H9 (cell line): Measurements from ENCODE around the gene ST14. TPM values are rescaled to one million over a fixed set of nuclear protein-coding genes. Genes with fewer than 3 reads are reported as not detected.

Source experiments
- DNase-seq: peaks from one replicate; pipeline ENCODE4 v3.0.0-alpha.2; 2017
- H2AFZ ChIP-seq: one replicate; pipeline ENCODE4 v1.6.1; 2013; ENCODE audit warnings: mild to moderate bottlenecking, low read length, control low read depth, moderate library complexity
- H2AK5ac ChIP-seq: 2 replicates; pipeline ENCODE4 v1.6.1; 2013; ENCODE audit warnings: low read length, control low read depth, mixed read lengths; ENCODE audit not compliant: insufficient read length
- H2BK120ac ChIP-seq: one replicate; pipeline ENCODE4 v1.6.1; 2013; ENCODE audit warnings: low read depth, mild to moderate bottlenecking, low read length, control low read depth, inconsistent platforms; ENCODE audit not compliant: poor library complexity, severe bottlenecking
- H2BK12ac ChIP-seq: 2 replicates; pipeline ENCODE4 v1.6.1; 2013; ENCODE audit warnings: low read length, control low read depth, mixed read lengths, low read depth; ENCODE audit not compliant: insufficient read length
- H2BK15ac ChIP-seq: 2 replicates; pipeline ENCODE4 v1.6.1; 2013; ENCODE audit warnings: low read depth, low read length, control low read depth
- H2BK20ac ChIP-seq: one replicate; pipeline ENCODE4 v1.6.1; 2013; ENCODE audit warnings: low read depth, mild to moderate bottlenecking, low read length, control low read depth, inconsistent platforms; ENCODE audit not compliant: poor library complexity, severe bottlenecking
- H2BK5ac ChIP-seq: 2 replicates; pipeline ENCODE4 v1.6.1; 2013; ENCODE audit warnings: low read length, control low read depth, mixed read lengths; ENCODE audit not compliant: insufficient read length
- H3K14ac ChIP-seq: 2 replicates; pipeline ENCODE4 v1.6.1; 2013; ENCODE audit warnings: low read length, control low read depth; ENCODE audit not compliant: insufficient read depth
- H3K18ac ChIP-seq: 2 replicates; pipeline ENCODE4 v1.6.1; 2013; ENCODE audit warnings: low read depth, mild to moderate bottlenecking, mixed read lengths, low read length, control low read depth; ENCODE audit not compliant: insufficient read length
- H3K23ac ChIP-seq: 2 replicates; pipeline ENCODE4 v1.6.1; 2013; ENCODE audit warnings: low read length, control low read depth, mixed read lengths, low read depth; ENCODE audit not compliant: insufficient read length
- H3K23me2 ChIP-seq: 2 replicates; pipeline ENCODE4 v1.6.1; 2013; ENCODE audit warnings: low read depth, mild to moderate bottlenecking, mixed read lengths, low read length, control low read depth; ENCODE audit not compliant: insufficient read length, poor library complexity, severe bottlenecking
- H3K27ac ChIP-seq: 2 replicates; pipeline ENCODE4 v1.5.1; 2013; ENCODE audit warnings: low read length, control low read depth, mixed read lengths, low read depth; ENCODE audit not compliant: insufficient read length
- H3K27me3 ChIP-seq: 2 replicates; pipeline ENCODE4 v1.6.1; 2013; ENCODE audit warnings: low read length, control low read depth, inconsistent platforms; ENCODE audit not compliant: insufficient read depth
- H3K4ac ChIP-seq: 2 replicates; pipeline ENCODE4 v1.6.1; 2013; ENCODE audit warnings: low read depth, mild to moderate bottlenecking, control low read depth, inconsistent platforms, low read length, moderate library complexity
- H3K4me1 ChIP-seq: 2 replicates; pipeline ENCODE4 v1.6.1; 2013; ENCODE audit warnings: low read length, control low read depth, inconsistent platforms; ENCODE audit not compliant: insufficient read depth
- H3K4me2 ChIP-seq: 2 replicates; pipeline ENCODE4 v1.6.1; 2013; ENCODE audit warnings: low read length, control low read depth, mixed read lengths; ENCODE audit not compliant: insufficient read length, insufficient read depth
- H3K56ac ChIP-seq: 2 replicates; pipeline ENCODE4 v1.6.1; 2013; ENCODE audit warnings: low read depth, mild to moderate bottlenecking, mixed read lengths, low read length, control low read depth; ENCODE audit not compliant: insufficient read length
- H3K79me1 ChIP-seq: 2 replicates; pipeline ENCODE4 v1.6.1; 2013; ENCODE audit warnings: low read depth, mild to moderate bottlenecking, moderate library complexity, low read length, control low read depth, inconsistent platforms; ENCODE audit not compliant: insufficient read depth, poor library complexity, severe bottlenecking
- H3K79me2 ChIP-seq: 2 replicates; pipeline ENCODE4 v1.6.1; 2013; ENCODE audit warnings: low read length, control low read depth, inconsistent platforms; ENCODE audit not compliant: insufficient read depth
- H3K9ac ChIP-seq: 2 replicates; pipeline ENCODE4 v1.6.1; 2013; ENCODE audit warnings: low read length, control low read depth, mixed read lengths; ENCODE audit not compliant: insufficient read length; ENCODE audit errors: extremely low read depth
- H3K9me3 ChIP-seq: one replicate; pipeline ENCODE4 v1.6.1; 2013; ENCODE audit warnings: low read depth, low read length, inconsistent platforms; ENCODE audit not compliant: control insufficient read depth
- H3T11ph ChIP-seq: one replicate; pipeline ENCODE4 v1.6.1; 2013; ENCODE audit warnings: mild to moderate bottlenecking, low read length, control low read depth, inconsistent platforms
- H4K20me1 ChIP-seq: one replicate; pipeline ENCODE4 v1.6.1; 2013; ENCODE audit not compliant: control insufficient read depth, insufficient read length, insufficient read depth
- H4K5ac ChIP-seq: 2 replicates; pipeline ENCODE4 v1.6.1; 2013; ENCODE audit warnings: low read depth, mild to moderate bottlenecking, mixed read lengths, low read length, control low read depth; ENCODE audit not compliant: insufficient read length
- H4K8ac ChIP-seq: replicated peaks from 2 replicates; pipeline ENCODE4 v1.6.1; 2013; ENCODE audit warnings: low read length, control low read depth, mixed read lengths, low read depth; ENCODE audit not compliant: insufficient read length
- H4K91ac ChIP-seq: 2 replicates; pipeline ENCODE4 v1.6.1; 2013; ENCODE audit warnings: low read depth, mild to moderate bottlenecking, moderate library complexity, mixed read lengths, low read length, control low read depth; ENCODE audit not compliant: insufficient read length
- H3K27ac Mint-ChIP-seq, 3 experiments: 2 replicates in 2 of 3; 3 replicates in 1 of 3; pipeline ENCODE4 v1.8.0; 2020 to 2021; ENCODE audit warnings: mixed read lengths in 3 of 3, mild to moderate bottlenecking in 1 of 3, moderate library complexity in 1 of 3
- H3K27me3 Mint-ChIP-seq: 2 replicates; pipeline ENCODE4 v1.8.0; 2021; ENCODE audit warnings: low read depth, mild to moderate bottlenecking, moderate library complexity, mixed read lengths
- H3K36me3 Mint-ChIP-seq, 3 experiments: 2 replicates in 2 of 3; 3 replicates in 1 of 3; pipeline ENCODE4 v1.8.0; 2020 to 2021; ENCODE audit warnings: low read depth in 3 of 3, mixed read lengths in 3 of 3; ENCODE audit not compliant: insufficient read depth in 1 of 3
- H3K4me1 Mint-ChIP-seq, 2 experiments: 2 replicates each; pipeline ENCODE4 v1.8.0; 2020; ENCODE audit warnings: mixed read lengths in 2 of 2
- H3K4me3 Mint-ChIP-seq, 2 experiments: 2 replicates in 1 of 2; 3 replicates in 1 of 2; pipeline ENCODE4 v1.8.0; 2020 to 2021; ENCODE audit warnings: mild to moderate bottlenecking in 2 of 2, mixed read lengths in 2 of 2, moderate library complexity in 1 of 2
- H3K9me3 Mint-ChIP-seq, 2 experiments: 2 replicates in 1 of 2; 3 replicates in 1 of 2; pipeline ENCODE4 v1.8.0; 2020; ENCODE audit warnings: mild to moderate bottlenecking in 2 of 2, mixed read lengths in 2 of 2, moderate library complexity in 1 of 2
- CTCF ChIP-seq: fragments of 200-600 bp; sonication (generic); conservative IDR thresholded peaks from 3 replicates; pipeline ENCODE4 v1.8.0; 2021; ENCODE audit warnings: antibody characterized with exemption, mild to moderate bottlenecking
- WGBS: extraction: QIAGEN DNeasy Blood & Tissue Kit; methylation state at CpG from one replicate; pipeline ENCODE4 v1.1.7; 2013; ENCODE audit warnings: missing lambda C conversion rate, low lambda C conversion rate, mixed read lengths; ENCODE audit not compliant: insufficient read length; ENCODE audit errors: extremely low coverage; 5-methylcytosine and 5-hydroxymethylcytosine counted together
- total RNA-seq: library from RNA; stranded (reverse); gene quantifications from 2 replicates; pipeline ENCODE4 v1.2.1, GENCODE V29; 2021

ST14 gene
- total RNA-seq, 1 experiment from 2014 or later = 22.4 TPM

- no CpG with 5 or more reads among the region's 8 CpGs for WGBS
- Histone ChIP-seq H2BK5ac (no peak overlapping the region), H3K4ac (no peak overlapping the region), H4K8ac (no peak overlapping the region), H2BK15ac (no peak overlapping the region), H3K4me2 (no peak overlapping the region), H3K9me3 (no peaks in the 10 kb centered on the region), H3K14ac (no peak overlapping the region), H3K27me3 (no peaks in the 10 kb centered on the region), H4K91ac (no peak overlapping the region), H3K79me2 (no peaks in the 10 kb centered on the region), H3K79me1 (no peaks in the 10 kb centered on the region), H3K23me2 (no peaks in the 10 kb centered on the region), H2BK120ac (no peak overlapping the region), H4K20me1 (peaks cover 2% of the 10 kb centered on the region), H3T11ph (no peak overlapping the region), H4K5ac (no peak overlapping the region), H2AFZ (no peak overlapping the region), H2AK5ac (no peak overlapping the region), H2BK12ac (no peak overlapping the region), H3K23ac (no peak overlapping the region), H3K27ac (no peak overlapping the region), H3K9ac (no peak overlapping the region), H3K56ac (no peak overlapping the region), H3K18ac (no peak overlapping the region), H3K4me1 (no peaks in the 10 kb centered on the region; the same call in 1 of the 2 replicates), H2BK20ac (no peak overlapping the region)
- Mint-ChIP-seq H3K27ac (no peak overlapping the region), H3K27me3 (no peaks in the 10 kb centered on the region), H3K9me3 (no peaks in the 10 kb centered on the region; a peak in 1 of 5 replicates), H3K36me3 (peaks cover 0 to 4% (median 0%) of the 10 kb centered on the region in 3 experiments; a peak in 1 of 7 replicates), H3K4me1 (peaks cover 15 to 18% of the 10 kb centered on the region in 2 experiments), H3K4me3 (no peak overlapping the region)
- TF ChIP-seq CTCF = no peak
- DNase-seq = no peak
Measured at GRCh38 chr11:130219148-130219547, 59.6 kb downstream of the ST14 start.
